K562 (cell line): ENCODE measurements around the gene FGFR4. TPM values are rescaled to one million over a fixed set of nuclear protein-coding genes. Genes with fewer than 3 reads are reported as not detected.

Source experiments
- ATAC-seq: fragments of 200-7000 bp; cut with Tn5 transposase; 3 replicates; pipeline ENCODE4 v1.9.1; 2020; ENCODE audit warnings: moderate library complexity
- BruUV-seq: library from RNA; stranded (reverse); fragments of 400-500 nt; replicated peaks from 2 replicates; lab custom pipeline; 2021; lab: Mats Ljungman, UMichigan
- CTCF ChIA-PET: fragments of 300-600 bp; formaldehyde crosslinking; extraction: SDS; loops from one replicate; lab custom pipeline; 2021; ENCODE audit warnings: low intra/inter-chr PET ratio; lab: Yijun Ruan, JAX
- POLR2A ChIA-PET: fragments of 300-600, 350-650 bp; sonication (Branson Sonifier 250); formaldehyde crosslinking; extraction: SDS; loops from one replicate; lab custom pipeline; 2021; ENCODE audit warnings: antibody characterized with exemption, inconsistent platforms; lab: Yijun Ruan, JAX
- DNase-seq, 4 experiments: peaks; one replicate each; pipeline versions ENCODE4 v3.0.0 to v3.0.0-alpha.2; 2011 to 2018; ENCODE audit warnings: low spot score in 3 of 4, mixed read lengths in 3 of 4; ENCODE audit errors: extremely low read depth in 1 of 4
- FAIRE-seq: peaks from 2 replicates; lab custom pipeline; 2011; peaks lifted over from hg19 to GRCh38; lab: Jason Lieb, UNC
- H2AFZ ChIP-seq: 2 replicates; pipeline ENCODE4 v1.6.0; 2011; ENCODE audit warnings: low read depth, low read length, control low read depth, inconsistent platforms
- H3K27ac ChIP-seq: fragments of 200-600 bp; 3 replicates; pipeline ENCODE4 v1.8.0; 2011; ENCODE audit warnings: low read depth, mild to moderate bottlenecking, control low read depth, inconsistent platforms, low read length, moderate library complexity, mixed read lengths; ENCODE audit errors: extremely low read depth
- H3K27me3 ChIP-seq, 2 experiments: fragments of 300-600 bp in 1 of 2; 2 replicates in 1 of 2; 3 replicates in 1 of 2; pipeline versions ENCODE4 v1.6.0 to v1.8.0; 2011; ENCODE audit warnings: inconsistent platforms in 2 of 2, low read length in 2 of 2, mild to moderate bottlenecking in 1 of 2, mixed read lengths in 1 of 2, moderate library complexity in 1 of 2; ENCODE audit not compliant: control insufficient read depth in 2 of 2, insufficient read depth in 2 of 2
- H3K36me3 ChIP-seq: fragments of 300-600 bp; 3 replicates; pipeline ENCODE4 v1.8.0; 2011; ENCODE audit warnings: mild to moderate bottlenecking, low read length, inconsistent platforms; ENCODE audit not compliant: control insufficient read depth, insufficient read depth
- H3K4me1 ChIP-seq, 2 experiments: fragments of 200-600 bp in 1 of 2; replicated peaks in 1 of 2; 2 replicates in 1 of 2; 3 replicates in 1 of 2; pipeline versions ENCODE4 v1.5.1 to v1.8.0; 2011; ENCODE audit warnings: inconsistent platforms in 2 of 2, low read length in 2 of 2, mild to moderate bottlenecking in 1 of 2, mixed read lengths in 1 of 2, moderate library complexity in 1 of 2; ENCODE audit not compliant: control insufficient read depth in 2 of 2, insufficient read depth in 2 of 2
- H3K4me2 ChIP-seq: 2 replicates; pipeline ENCODE4 v1.6.1; 2011; ENCODE audit warnings: low read length, control low read depth, inconsistent platforms, mixed read lengths; ENCODE audit not compliant: insufficient read depth
- H3K4me3 ChIP-seq: fragments of 200-600 bp; sonication (generic), shearing (Covaris generic); 2 replicates; pipeline ENCODE4 v1.5.1; 2016; ENCODE audit warnings: control low read depth, inconsistent platforms
- H3K79me2 ChIP-seq: fragments of 200-600 bp; 3 replicates; pipeline ENCODE4 v1.8.0; 2011; ENCODE audit warnings: low read length, inconsistent platforms; ENCODE audit not compliant: control insufficient read depth, insufficient read depth
- H3K9ac ChIP-seq, 2 experiments: 2 replicates each; pipeline versions ENCODE4 v1.6.0 to v1.6.1; 2011; ENCODE audit warnings: low read depth in 2 of 2, low read length in 2 of 2, control low read depth in 1 of 2, inconsistent platforms in 1 of 2, mild to moderate bottlenecking in 1 of 2, mixed read lengths in 1 of 2; ENCODE audit not compliant: insufficient read depth in 1 of 2
- H3K9me1 ChIP-seq: one replicate; pipeline ENCODE4 v1.6.0; 2011; ENCODE audit warnings: inconsistent platforms, mild to moderate bottlenecking, low read length, moderate library complexity; ENCODE audit not compliant: control insufficient read depth, insufficient read depth
- H3K9me3 ChIP-seq: replicated peaks from 2 replicates; pipeline ENCODE4 v1.5.1; 2011; ENCODE audit warnings: low read depth, low read length, inconsistent platforms; ENCODE audit not compliant: control insufficient read depth, insufficient read depth
- H4K20me1 ChIP-seq: replicated peaks from 2 replicates; pipeline ENCODE4 v1.6.1; 2011; ENCODE audit warnings: low read length, inconsistent platforms, mixed read lengths; ENCODE audit not compliant: control insufficient read depth, insufficient read depth
- PKNOX1 ChIP-seq: fragments of 450-650 bp; IDR thresholded peaks from 2 replicates; pipeline ENCODE4 v1.6.1; 2016
- RBM15 ChIP-seq: fragments of 200-400 bp; formaldehyde crosslinking; IDR thresholded peaks from 2 replicates; pipeline ENCODE4 v1.6.1; 2018; ENCODE audit warnings: mild to moderate bottlenecking, low read length, moderate library complexity; ENCODE audit not compliant: insufficient read depth
- ZFX ChIP-seq: sonication (generic); formaldehyde crosslinking; IDR thresholded peaks from 2 replicates; pipeline ENCODE4 v1.8.0; 2022; ENCODE audit warnings: mild to moderate bottlenecking, missing genetic modification reagents, moderate library complexity
- WGBS: fragments of 100-300 bp; shearing (Covaris generic); methylation state at CpG from one replicate; pipeline ENCODE4 v1.1.6; 2016; ENCODE audit warnings: low coverage, mixed read lengths; ENCODE audit not compliant: insufficient coverage; ENCODE audit errors: missing lambda C conversion rate; 5-methylcytosine and 5-hydroxymethylcytosine counted together
- in situ Hi-C: fragments of 300-500 bp; cut with MboI; formaldehyde crosslinking; loops from 4 replicates; pipeline ENCODE4 v1.15.0; 2018; ENCODE audit warnings: inconsistent platforms, mixed read lengths
- intact Hi-C: fragments of 100-400 bp; cut with micrococcal nuclease; formaldehyde crosslinking; loops from 2 replicates; pipeline ENCODE4 v1.14.2; 2022
- polyA plus RNA-seq, 8 experiments: library from polyadenylated mRNA; depleted of rRNA in 4 of 8; stranded (reverse) in 5 of 8; unstranded in 3 of 8; fragments of >200 nt; fragmentation: Nextera tagmentation in 2 of 8; fragmentation: Illumina TruSeq in 1 of 8; extraction: Ambion mirVana in 2 of 8; extraction: Trizol in 1 of 8; gene quantifications; 2 replicates each; pipeline versions ENCODE4 v1.2.1 to v1.2.3, GENCODE V29; 2011 to 2014; ENCODE audit warnings: inconsistent platforms in 1 of 8, missing spikeins in 1 of 8
- total RNA-seq, 7 experiments: library from RNA; depleted of rRNA in 6 of 7; stranded (reverse); fragments of >200 nt in 6 of 7; fragmentation: Illumina TruSeq in 2 of 7; extraction: Trizol in 2 of 7; gene quantifications; 2 replicates each; pipeline versions ENCODE4 v1.2.1 to v1.2.3, GENCODE V29; 2011 to 2021; ENCODE audit warnings: low replicate concordance in 1 of 7

Gene FGFR4
- total and polyA plus RNA-seq, 9 of the 15 experiments (the other 6 are each of a cell fraction or from before 2014, with no cell fraction given): 0.76 to 35.4 (median 7.5) TPM

- CTCF ChIA-PET: interaction anchor here (0.6 kb wide), 1 partner anchor 370 kb away, joined by 3 read pairs; no protein-coding TSS in a partner anchor
- FAIRE-seq: no peak
- H4K20me1 ChIP-seq: no peaks in the 10 kb centered on the region; the same call in 1 of the 2 replicates
- POLR2A ChIA-PET: interaction anchor here (0.6 to 1.0 kb wide), 2 partner anchors 12 to 364 kb away, joined by 3 read pairs; no protein-coding TSS in a partner anchor
- no peak for TF ChIP-seq RBM15
- peak; percentile 73 for TF ChIP-seq PKNOX1
- no peak for TF ChIP-seq ZFX
- H2AFZ ChIP-seq: 0 out of 2 replicates have a peak overlapping the region, but pooled peaks have one; percentile 24
- intact Hi-C loops (loop anchor here (5.0 kb wide), 1 partner anchor 171 kb away; the partner anchor contains the start of genes PRELID1 and RAB24), in situ Hi-C loops (no loop called here)
- H3K27ac ChIP-seq: no peak overlapping the region
- BruUV-seq: no TSS peak
- no peak overlapping the region for H3K4me3 ChIP-seq
- WGBS: 40% methylated on average over 2 of the region's 2 CpGs
- peaks cover 11% of the 10 kb centered on the region for H3K36me3 ChIP-seq
- DNase-seq: no peak
- no peak for ATAC-seq
- no peaks in the 10 kb centered on the region for H3K9me3 ChIP-seq
- no peak overlapping the region for H3K9ac ChIP-seq
- peaks cover 20% of the 10 kb centered on the region for H3K79me2 ChIP-seq
- no peak overlapping the region for H3K4me2 ChIP-seq
- H3K27me3 ChIP-seq: no peaks in the 10 kb centered on the region
- peaks cover 17 to 29% of the 10 kb centered on the region in 2 experiments for H3K4me1 ChIP-seq
- H3K9me1 ChIP-seq: no peaks in the 10 kb centered on the region
Measured at GRCh38 chr5:177131019-177131320, 44.3 kb downstream of the FGFR4 start.
